Parathyroid adenoma (tissue), 2 donors: Measurements from ENCODE around the gene SEMA4B.
A peak's percentile ranks its signal among the peaks of the same experiment; 100 is the strongest.
"Not testable (repeated sequence)": the region's sequence is repeated elsewhere in the genome, so short reads cannot be mapped to it uniquely, and the experiment has no call there.

Source experiments
- H2AFZ ChIP-seq: fragments of 300-600 bp; sonication (generic); one replicate; pipeline ENCODE4 v1.7.0; 2017; ENCODE audit warnings: antibody characterized with exemption, mild to moderate bottlenecking
- H3K27ac ChIP-seq: fragments of 300-600 bp; sonication (generic); one replicate; pipeline ENCODE4 v1.7.0; 2017
- H3K27me3 ChIP-seq: fragments of 300-600 bp; sonication (generic); one replicate; pipeline ENCODE4 v1.7.0; 2017; ENCODE audit warnings: low read length; ENCODE audit not compliant: control insufficient read depth, insufficient read depth
- H3K36me3 ChIP-seq: fragments of 300-600 bp; sonication (generic); one replicate; pipeline ENCODE4 v1.7.0; 2017; ENCODE audit warnings: low read length; ENCODE audit not compliant: control insufficient read depth, insufficient read depth
- H3K4me1 ChIP-seq: fragments of 300-600 bp; sonication (generic); one replicate; pipeline ENCODE4 v1.7.0; 2017; ENCODE audit warnings: control low read depth
- H3K4me2 ChIP-seq: fragments of 300-600 bp; sonication (generic); one replicate; pipeline ENCODE4 v1.7.0; 2017; ENCODE audit warnings: low read length
- H3K4me3 ChIP-seq: fragments of 300-600 bp; sonication (generic); one replicate; pipeline ENCODE4 v1.7.0; 2017; ENCODE audit warnings: low read depth, low read length
- H3K79me2 ChIP-seq: fragments of 300-600 bp; sonication (generic); one replicate; pipeline ENCODE4 v1.7.0; 2017; ENCODE audit warnings: control low read depth
- H3K9ac ChIP-seq: fragments of 300-600 bp; sonication (generic); one replicate; pipeline ENCODE4 v1.7.0; 2017; ENCODE audit warnings: mild to moderate bottlenecking
- H3K9me3 ChIP-seq: fragments of 300-600 bp; sonication (generic); one replicate; pipeline ENCODE4 v1.7.0; 2017; ENCODE audit warnings: low read length; ENCODE audit not compliant: control insufficient read depth
- CTCF ChIP-seq: fragments of 300-600 bp; sonication (generic); IDR thresholded peaks from one replicate; pipeline ENCODE4 v1.7.0; 2017; ENCODE audit warnings: antibody characterized with exemption, mild to moderate bottlenecking
- donor health status: primary hyperparathyroidism.

The SEMA4B gene

GRCh38 chr15:90248789-90249202, 47.7 kb downstream of the SEMA4B start:
- H3K4me3 ChIP-seq = no peak overlapping the region
- H2AFZ ChIP-seq = peak overlapping the region; percentile 90
- no peak overlapping the region for H3K27ac ChIP-seq
- H3K4me2 ChIP-seq = peak overlapping the region; percentile 93
- H3K36me3 ChIP-seq = no peaks in the 10 kb centered on the region
- H3K9me3 ChIP-seq = no peaks in the 10 kb centered on the region
- no peaks in the 10 kb centered on the region for H3K79me2 ChIP-seq
- H3K9ac ChIP-seq = no peak overlapping the region
- H3K27me3 ChIP-seq = no peaks in the 10 kb centered on the region
- no peaks in the 10 kb centered on the region for H3K4me1 ChIP-seq
- TF ChIP-seq CTCF = no peak

GRCh38 chr15:90249203-90249863, 48.2 kb downstream of the SEMA4B start, which contains the start of gene TTLL13:
Gene TTLL13 (plus strand): TSS chr15:90249556. CDS start chr15:90250631, 1,075 bp downstream.
- Histone ChIP-seq H3K9ac (no peak within 1 kb of the TSS), H3K4me3 (peak within 1 kb of the TSS; percentile 61), H3K4me2 (peak within 1 kb of the TSS; percentile 93), H3K27ac (no peak within 1 kb of the TSS), H3K27me3 (no peaks in the 10 kb centered on the region), H3K36me3 (no peaks in the 10 kb centered on the region), H3K9me3 (no peaks in the 10 kb centered on the region), H3K4me1 (no peaks in the 10 kb centered on the region), H3K79me2 (no peaks in the 10 kb centered on the region), H2AFZ (peak within 1 kb of the TSS; percentile 90)
- TF ChIP-seq CTCF = no peak

GRCh38 chr15:90257776-90258175, 56.6 kb downstream of the SEMA4B start:
- no peaks in the 10 kb centered on the region for H3K27me3 ChIP-seq
- H3K4me1 ChIP-seq = no peaks in the 10 kb centered on the region
- H3K27ac ChIP-seq = no peak overlapping the region
- no peaks in the 10 kb centered on the region for H3K79me2 ChIP-seq
- no peak overlapping the region for H3K4me2 ChIP-seq
- H2AFZ ChIP-seq = no peak overlapping the region
- H3K4me3 ChIP-seq = no peak overlapping the region
- TF ChIP-seq CTCF = no peak
- no peaks in the 10 kb centered on the region for H3K9me3 ChIP-seq
- H3K36me3 ChIP-seq = no peaks in the 10 kb centered on the region
- no peak overlapping the region for H3K9ac ChIP-seq

- no peak for TF ChIP-seq CTCF
- Histone ChIP-seq H3K4me3 (no peak overlapping the region), H2AFZ (no peak overlapping the region), H3K4me2 (no peak overlapping the region), H3K36me3 (no peaks in the 10 kb centered on the region), H3K27me3 (no peaks in the 10 kb centered on the region), H3K9ac (no peak overlapping the region), H3K4me1 (peaks cover under 1% of the 10 kb centered on the region), H3K9me3 (no peaks in the 10 kb centered on the region), H3K27ac (no peak overlapping the region), H3K79me2 (peaks cover 2% of the 10 kb centered on the region)
Measured at GRCh38 chr15:90259524-90259923, 58.4 kb downstream of the SEMA4B start.

GRCh38 chr15:90260731-90261130, 59.6 kb downstream of the SEMA4B start:
- H3K4me2 ChIP-seq, H3K4me3 ChIP-seq, H3K4me1 ChIP-seq, H2AFZ ChIP-seq, H3K36me3 ChIP-seq, H3K9me3 ChIP-seq, H3K27ac ChIP-seq, H3K27me3 ChIP-seq, H3K79me2 ChIP-seq, H3K9ac ChIP-seq: not testable (repeated sequence)
